ENCODE results near the gene SLCO3A1. TPM values are rescaled to one million over a fixed set of nuclear protein-coding genes. Genes with fewer than 3 reads are reported as not detected.

The SLCO3A1 gene
- total RNA-seq, 1 donor from 2014 or later, result 6.3 TPM

DNA sequence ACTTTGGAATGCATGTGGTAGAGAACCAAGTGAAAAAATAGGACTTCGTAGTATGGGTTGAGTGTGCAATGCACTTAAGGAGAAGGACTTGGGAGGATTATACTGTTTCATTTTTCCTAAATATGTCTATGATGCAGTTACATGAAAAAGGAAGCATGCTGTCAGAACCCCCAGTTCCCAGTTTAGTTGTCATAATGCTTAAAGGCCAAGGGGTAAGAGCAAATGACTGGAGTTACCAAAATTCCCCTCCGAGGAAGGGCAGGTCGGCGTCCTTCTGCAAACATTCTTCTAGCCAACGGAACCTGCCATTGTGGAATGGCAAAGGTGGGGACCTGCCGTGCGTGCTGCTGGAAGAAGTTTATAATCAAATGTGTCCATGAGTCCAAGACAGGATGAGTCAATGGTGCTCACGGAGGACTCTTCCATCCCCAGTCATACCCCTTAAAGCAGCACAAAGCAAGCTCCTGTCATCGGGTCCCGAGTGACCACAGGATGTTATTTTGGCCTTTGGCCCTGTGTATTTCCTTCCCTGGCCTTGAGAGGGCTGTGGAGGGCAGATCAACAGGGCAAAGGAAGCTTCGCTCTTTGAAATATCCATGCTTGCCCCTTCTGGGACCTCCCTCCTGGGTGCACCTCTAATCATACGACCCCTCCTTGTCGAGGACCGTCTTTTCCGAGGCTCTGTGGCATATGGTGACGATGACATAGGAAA, 93.2 kb downstream of the SLCO3A1 start:
- Mint-ChIP-seq H3K4me3 (peak overlapping the region; percentile 49), H3K9me3 (no peaks in the 10 kb centered on the region), H3K36me3 (ENCODE audit: low read depth) (no peaks in the 10 kb centered on the region), H3K27ac (ENCODE audit: unreplicated experiment) (no peak overlapping the region), H3K4me1 (peaks cover 64% of the 10 kb centered on the region), H3K27me3 (ENCODE audit: low read depth) (peaks cover 15% of the 10 kb centered on the region)
- peak; percentile 30 for DNase-seq (ENCODE audit: low read depth, low spot score)
- TF ChIP-seq CTCF (conservative IDR thresholded peaks at IDR 0.05), result no peak

GRCh38 chr15:91947293-91947679, 93.8 kb downstream of the SLCO3A1 start:
- peak overlapping the region; percentile 49 for H3K4me3 Mint-ChIP-seq
- H3K36me3 Mint-ChIP-seq (ENCODE audit: low read depth), result no peaks in the 10 kb centered on the region

DNA sequence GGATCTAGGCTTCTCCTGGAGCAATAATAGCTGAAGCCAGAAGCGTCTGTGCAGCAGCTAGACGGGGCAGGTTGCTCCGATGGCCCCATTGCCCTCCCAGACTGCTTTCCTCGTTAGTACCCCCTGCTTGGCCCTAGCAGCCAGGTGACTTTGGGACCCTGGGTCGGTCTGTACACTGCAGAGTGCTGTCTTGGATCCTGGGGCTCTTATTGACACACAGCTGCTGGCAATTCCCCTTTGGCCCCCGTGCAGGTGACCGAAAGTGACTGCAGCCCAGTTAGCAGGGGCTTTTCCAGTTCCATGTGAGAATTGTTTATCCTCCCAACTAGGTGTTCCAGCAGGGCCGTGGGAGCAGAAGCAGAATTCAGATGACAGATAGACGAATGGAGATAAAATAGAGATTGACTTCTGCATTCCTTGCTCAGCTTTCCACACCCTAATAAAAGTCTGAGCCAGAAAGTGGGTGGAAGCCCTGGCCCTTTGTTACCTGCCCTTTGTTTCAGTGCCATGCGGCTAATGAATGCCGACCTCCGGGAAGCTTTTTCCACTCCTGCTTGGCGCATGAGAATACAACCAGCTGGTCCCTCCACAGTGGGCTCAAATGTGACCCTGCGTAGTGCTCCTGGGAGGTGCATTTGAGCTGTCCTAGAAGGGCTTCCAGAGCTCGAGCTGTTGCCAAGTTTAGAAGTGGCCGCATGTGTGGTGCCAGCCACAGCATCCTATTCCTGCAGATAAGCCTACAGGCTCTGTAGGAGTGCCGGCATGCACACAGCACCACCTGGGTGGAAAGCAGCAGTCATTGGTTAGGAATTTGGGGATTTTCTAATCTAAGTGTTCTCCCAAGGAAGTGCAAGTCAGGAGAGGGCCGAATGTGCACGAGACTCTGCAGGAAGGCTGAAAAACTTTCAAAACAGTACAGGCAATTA, 94.4 kb downstream of the SLCO3A1 start:
- peaks cover 15% of the 10 kb centered on the region for H3K27me3 Mint-ChIP-seq (ENCODE audit: low read depth)
- no peaks in the 10 kb centered on the region for H3K36me3 Mint-ChIP-seq (ENCODE audit: low read depth)
- no peak for TF ChIP-seq CTCF (conservative IDR thresholded peaks at IDR 0.05)
- no peak overlapping the region for H3K27ac Mint-ChIP-seq (ENCODE audit: unreplicated experiment)
- H3K4me1 Mint-ChIP-seq, result peaks cover 53% of the 10 kb centered on the region
- H3K4me3 Mint-ChIP-seq, result no peak overlapping the region
- no peak for DNase-seq (ENCODE audit: low read depth, low spot score)
- H3K9me3 Mint-ChIP-seq, result no peaks in the 10 kb centered on the region

More at GRCh38 chr15:91947293-91947679, 93.8 kb downstream of the SLCO3A1 start:
- Mint-ChIP-seq H3K9me3 (no peaks in the 10 kb centered on the region), H3K4me1 (peaks cover 58% of the 10 kb centered on the region), H3K27ac (ENCODE audit: unreplicated experiment) (peak overlapping the region; percentile 63), H3K27me3 (ENCODE audit: low read depth) (peaks cover 15% of the 10 kb centered on the region)
- no peak for TF ChIP-seq CTCF (conservative IDR thresholded peaks at IDR 0.05)
- no peak for DNase-seq (ENCODE audit: low read depth, low spot score)

- H3K27me3 Mint-ChIP-seq (ENCODE audit: low read depth), result peaks cover 10% of the 10 kb centered on the region
These were observed 95.9 kb downstream of the SLCO3A1 start for GRCh38 chr15:91949361-91949760.

More at GRCh38 chr15:91949361-91949760, 95.9 kb downstream of the SLCO3A1 start:
- no peak for TF ChIP-seq CTCF (conservative IDR thresholded peaks at IDR 0.05)
- H3K4me1 Mint-ChIP-seq, result peaks cover 42% of the 10 kb centered on the region
- no peak for DNase-seq (ENCODE audit: low read depth, low spot score)
- no peaks in the 10 kb centered on the region for H3K9me3 Mint-ChIP-seq
- H3K4me3 Mint-ChIP-seq, result no peak overlapping the region
- no peak overlapping the region for H3K27ac Mint-ChIP-seq (ENCODE audit: unreplicated experiment)
- no peaks in the 10 kb centered on the region for H3K36me3 Mint-ChIP-seq (ENCODE audit: low read depth)
